Measurements from ENCODE around the gene LRRC28. TPM values are rescaled to one million over a fixed set of nuclear protein-coding genes. Genes with fewer than 3 reads are reported as not detected.
"Not testable (repeated sequence)": the region's sequence is repeated elsewhere in the genome, so short reads cannot be mapped to it uniquely, and the experiment has no call there.

The LRRC28 gene
- total RNA-seq, 2 experiments from 2014 or later, result 14.0 to 16.1 TPM

DNA sequence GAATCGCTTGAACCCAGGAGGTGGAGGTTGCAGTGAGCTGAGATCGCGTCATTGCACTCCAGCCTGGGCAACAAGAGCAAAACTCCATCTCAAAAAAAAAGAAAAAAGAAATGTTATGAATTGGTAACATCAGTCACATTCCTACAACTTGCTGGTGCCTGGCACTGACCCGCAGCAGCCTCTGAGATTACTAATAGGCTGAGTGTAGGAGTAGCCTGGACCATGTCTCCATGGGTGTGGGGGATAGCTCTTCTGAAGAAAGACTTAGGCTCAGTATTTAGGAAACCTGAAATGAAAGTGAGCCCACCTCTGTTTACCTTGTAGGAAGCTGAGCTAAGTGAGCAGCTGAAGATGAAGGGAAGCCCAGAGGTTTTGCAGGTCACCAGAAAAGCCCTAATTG is 148.3 kb downstream of the LRRC28 start:
- no peak overlapping the region for H3K4me3 Mint-ChIP-seq
- H3K36me3 Mint-ChIP-seq (ENCODE audit: low read depth), result no peaks in the 10 kb centered on the region
- ChIA-PET POLR2A (no interaction called here), CTCF (no interaction called here)
- no peak for ATAC-seq
- TF ChIP-seq, protein P1, sequence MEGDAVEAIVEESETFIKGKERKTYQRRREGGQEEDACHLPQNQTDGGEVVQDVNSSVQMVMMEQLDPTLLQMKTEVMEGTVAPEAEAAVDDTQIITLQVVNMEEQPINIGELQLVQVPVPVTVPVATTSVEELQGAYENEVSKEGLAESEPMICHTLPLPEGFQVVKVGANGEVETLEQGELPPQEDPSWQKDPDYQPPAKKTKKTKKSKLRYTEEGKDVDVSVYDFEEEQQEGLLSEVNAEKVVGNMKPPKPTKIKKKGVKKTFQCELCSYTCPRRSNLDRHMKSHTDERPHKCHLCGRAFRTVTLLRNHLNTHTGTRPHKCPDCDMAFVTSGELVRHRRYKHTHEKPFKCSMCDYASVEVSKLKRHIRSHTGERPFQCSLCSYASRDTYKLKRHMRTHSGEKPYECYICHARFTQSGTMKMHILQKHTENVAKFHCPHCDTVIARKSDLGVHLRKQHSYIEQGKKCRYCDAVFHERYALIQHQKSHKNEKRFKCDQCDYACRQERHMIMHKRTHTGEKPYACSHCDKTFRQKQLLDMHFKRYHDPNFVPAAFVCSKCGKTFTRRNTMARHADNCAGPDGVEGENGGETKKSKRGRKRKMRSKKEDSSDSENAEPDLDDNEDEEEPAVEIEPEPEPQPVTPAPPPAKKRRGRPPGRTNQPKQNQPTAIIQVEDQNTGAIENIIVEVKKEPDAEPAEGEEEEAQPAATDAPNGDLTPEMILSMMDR (IDR thresholded peaks at IDR 0.05), result no peak
- H3K27ac Mint-ChIP-seq, result no peak overlapping the region
- peaks cover 3% of the 10 kb centered on the region for H3K27me3 Mint-ChIP-seq
- DNase-seq, result no peak
- intact Hi-C loops (cut with micrococcal nuclease), result no loop called here
- H3K4me1 Mint-ChIP-seq (ENCODE audit: low read depth), result peaks cover 2% of the 10 kb centered on the region
- H3K9me3 Mint-ChIP-seq, result peaks cover 4% of the 10 kb centered on the region

- H3K27me3 Mint-ChIP-seq; DNase-seq; POLR2A ChIA-PET; CTCF ChIA-PET; H3K36me3 Mint-ChIP-seq (ENCODE audit: low read depth); H3K9me3 Mint-ChIP-seq; intact Hi-C loops (cut with micrococcal nuclease); H3K4me3 Mint-ChIP-seq; ATAC-seq; H3K4me1 Mint-ChIP-seq (ENCODE audit: low read depth); H3K27ac Mint-ChIP-seq: not testable (repeated sequence)
Measured at GRCh38 chr15:99401216-99401615, 149.9 kb downstream of the LRRC28 start.

- DNase-seq (no peak), ATAC-seq (no peak)
- H3K4me3 Mint-ChIP-seq, result no peak overlapping the region
- H3K27me3 Mint-ChIP-seq, result no peaks in the 10 kb centered on the region
- POLR2A ChIA-PET, result no interaction called here
- no peak overlapping the region for H3K27ac Mint-ChIP-seq
- H3K36me3 Mint-ChIP-seq (ENCODE audit: low read depth), result no peaks in the 10 kb centered on the region
- intact Hi-C loops (cut with micrococcal nuclease), result no loop called here
- peaks cover 2% of the 10 kb centered on the region for H3K4me1 Mint-ChIP-seq (ENCODE audit: low read depth)
- no peaks in the 10 kb centered on the region for H3K9me3 Mint-ChIP-seq
- TF ChIP-seq, protein P1 (IDR thresholded peaks at IDR 0.05), result no peak
- CTCF ChIA-PET, result no interaction called here
Measured at GRCh38 chr15:99402014-99402729, 150.9 kb downstream of the LRRC28 start.

- Mint-ChIP-seq H3K27me3 (no peaks in the 10 kb centered on the region), H3K9me3 (no peaks in the 10 kb centered on the region), H3K36me3 (ENCODE audit: low read depth) (no peaks in the 10 kb centered on the region), H3K27ac (no peak overlapping the region), H3K4me1 (ENCODE audit: low read depth) (peaks cover 2% of the 10 kb centered on the region), H3K4me3 (no peak overlapping the region)
- POLR2A ChIA-PET, result no interaction called here
- DNase-seq, result no peak
- CTCF ChIA-PET, result no interaction called here
- TF ChIP-seq, protein P1 (IDR thresholded peaks at IDR 0.05), result no peak
- intact Hi-C loops (cut with micrococcal nuclease), result no loop called here
- ATAC-seq, result no peak
Measured at GRCh38 chr15:99403597-99403996, 152.3 kb downstream of the LRRC28 start.

- ChIA-PET CTCF (no interaction called here), POLR2A (no interaction called here)
- ATAC-seq (no peak), DNase-seq (no peak)
- intact Hi-C loops (cut with micrococcal nuclease), result no loop called here
- Mint-ChIP-seq H3K27ac (no peak overlapping the region), H3K27me3 (no peaks in the 10 kb centered on the region), H3K9me3 (no peaks in the 10 kb centered on the region), H3K4me1 (ENCODE audit: low read depth) (peaks cover 2% of the 10 kb centered on the region), H3K4me3 (no peak overlapping the region), H3K36me3 (ENCODE audit: low read depth) (no peaks in the 10 kb centered on the region)
- TF ChIP-seq, protein P1 (IDR thresholded peaks at IDR 0.05), result no peak
Measured at GRCh38 chr15:99404454-99404853, 153.2 kb downstream of the LRRC28 start.

Data from activated CD8-positive, alpha-beta T cell treated with anti-CD3 and anti-CD28 coated beads for 36 hours (primary cell).